UCSD-AML1 (cell line): ENCODE results near the gene PRKCA.

Experiments used
- DNase-seq: peaks from one replicate; lab custom pipeline; 2025; ENCODE audit not compliant: unreplicated experiment; lab: John Stamatoyannopoulos, UW

PRKCA gene

GRCh38 chr17:66411520-66411919 lies 109.1 kb downstream of the PRKCA start:
- no peak for DNase-seq

GRCh38 chr17:66412857-66413558 lies 110.6 kb downstream of the PRKCA start:
- no peak for DNase-seq

- no peak for DNase-seq
Observed at GRCh38 chr17:66413559-66414520, 111.4 kb downstream of the PRKCA start.

GRCh38 chr17:66414561-66415175 lies 112.3 kb downstream of the PRKCA start:
- DNase-seq = no peak

GRCh38 chr17:66415366-66416206 lies 113.2 kb downstream of the PRKCA start:
- no peak for DNase-seq

GRCh38 chr17:66416207-66416940 lies 114.0 kb downstream of the PRKCA start:
- DNase-seq = no peak

- no peak for DNase-seq
Observed at GRCh38 chr17:66417300-66417719, 114.9 kb downstream of the PRKCA start.

GRCh38 chr17:66420961-66421371 lies 118.6 kb downstream of the PRKCA start:
- no peak for DNase-seq

- no peak for DNase-seq
Observed at GRCh38 chr17:66422186-66422585, 119.8 kb downstream of the PRKCA start.

- DNase-seq = no peak
Observed at GRCh38 chr17:66423056-66423955, 120.9 kb downstream of the PRKCA start.

GRCh38 chr17:66425756-66426396 lies 123.5 kb downstream of the PRKCA start:
- no peak for DNase-seq

- no peak for DNase-seq
Observed at GRCh38 chr17:66426397-66427033, 124.1 kb downstream of the PRKCA start.

- DNase-seq = no peak
Observed at GRCh38 chr17:66427134-66427533, 124.7 kb downstream of the PRKCA start.

- DNase-seq = no peak
Observed at GRCh38 chr17:66429680-66430079, 127.3 kb downstream of the PRKCA start.

GRCh38 chr17:66430846-66431795 lies 128.7 kb downstream of the PRKCA start:
- no peak for DNase-seq

- DNase-seq = no peak
Observed at GRCh38 chr17:66431910-66432309, 129.5 kb downstream of the PRKCA start.

GRCh38 chr17:66432411-66432957 lies 130.1 kb downstream of the PRKCA start:
- no peak for DNase-seq
